Measurements from ENCODE around the gene BRD3OS.

The BRD3OS gene

DNA sequence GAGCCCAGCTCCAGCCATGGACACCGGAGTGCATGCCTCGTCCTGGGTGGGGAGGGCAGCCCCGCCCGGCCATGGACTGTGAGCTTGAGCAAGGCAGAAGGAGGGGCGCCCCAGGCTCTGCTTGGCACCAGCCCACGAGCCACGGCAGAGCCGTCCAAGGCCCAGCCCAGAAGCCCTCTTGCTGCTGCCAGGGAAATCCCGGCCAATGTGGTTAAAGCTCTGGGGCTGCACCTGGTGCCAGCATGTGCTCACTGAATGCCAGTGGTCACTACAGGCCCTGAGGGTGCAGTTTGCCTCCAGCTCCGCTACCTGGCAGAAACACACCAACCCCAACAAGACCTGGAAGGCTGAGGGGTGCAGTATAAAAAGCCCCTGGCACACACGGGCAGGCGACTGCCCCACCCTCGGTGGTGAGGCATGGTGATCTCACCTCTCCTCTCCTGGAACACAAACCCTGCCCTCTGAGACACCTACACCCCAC lies 30.7 kb downstream of the BRD3OS start:
- no peak overlapping the region for H3K4me3 ChIP-seq (ENCODE audit: low read depth, low read length)
- TF ChIP-seq CTCF (IDR thresholded peaks at IDR 0.05; ENCODE audit: low read depth, low read length): no peak

DNA sequence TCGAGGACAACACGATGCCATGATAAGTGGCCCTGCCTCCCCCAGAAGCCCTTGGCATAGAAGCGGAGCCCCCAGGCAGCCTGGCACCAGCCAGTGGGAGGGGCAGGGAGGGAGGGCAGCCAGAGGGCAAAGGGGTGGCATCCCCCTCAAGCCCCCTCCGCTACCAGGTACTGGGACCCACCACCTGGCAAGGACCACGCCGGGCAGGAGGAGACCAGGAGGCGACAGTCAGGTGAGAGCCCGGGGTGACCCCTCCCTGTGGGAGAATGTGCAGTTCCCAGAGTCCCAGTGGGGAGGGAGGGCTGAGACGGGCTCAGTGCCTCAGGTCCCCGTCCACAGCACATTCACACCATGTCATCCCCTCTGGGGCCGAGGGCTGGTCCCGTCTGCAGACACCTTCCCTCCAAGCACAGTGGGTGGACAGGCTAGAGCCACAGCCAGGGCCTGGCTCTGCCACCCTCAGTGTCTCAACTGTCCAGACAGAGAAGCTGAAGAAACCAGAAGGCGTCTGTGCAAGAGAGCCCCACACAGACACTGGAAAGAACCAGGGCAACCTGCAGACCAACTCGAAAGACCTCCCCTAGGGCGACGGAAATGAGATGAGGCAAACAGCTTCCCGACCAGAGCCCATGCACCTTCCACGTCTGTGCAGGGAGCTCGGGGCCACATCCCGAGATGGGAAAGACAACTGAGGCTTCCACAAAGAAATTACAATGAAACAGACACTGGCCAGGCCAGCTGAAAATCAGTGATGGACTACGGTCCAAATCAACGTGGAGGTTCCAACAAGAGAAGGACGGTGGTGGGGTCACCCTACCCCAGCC lies 31.4 kb downstream of the BRD3OS start:
- H3K4me3 ChIP-seq (ENCODE audit: low read depth, low read length): no peak overlapping the region
- TF ChIP-seq CTCF (IDR thresholded peaks at IDR 0.05; ENCODE audit: low read depth, low read length): no peak

DNA sequence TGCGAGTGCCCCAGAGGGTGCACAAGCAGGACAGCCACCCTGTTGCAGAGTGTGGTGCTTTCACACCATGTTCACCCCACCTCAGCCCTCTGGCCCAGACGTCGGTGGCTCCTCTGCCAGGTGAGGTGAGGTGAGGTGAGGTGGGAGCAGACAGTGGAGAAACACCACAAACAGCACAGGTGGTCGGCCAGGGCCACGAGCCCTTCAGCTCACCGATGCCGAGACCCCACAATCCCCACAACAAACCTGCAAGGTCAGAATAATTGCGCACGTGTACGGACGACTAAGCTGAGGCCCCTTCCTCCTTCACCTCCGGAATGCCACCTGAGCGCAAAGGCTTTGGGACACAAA lies 32.0 kb downstream of the BRD3OS start:
- no peak overlapping the region for H3K4me3 ChIP-seq (ENCODE audit: low read depth, low read length)
- TF ChIP-seq CTCF (IDR thresholded peaks at IDR 0.05; ENCODE audit: low read depth, low read length): no peak

- no peak overlapping the region for H3K4me3 ChIP-seq (ENCODE audit: low read depth, low read length)
- no peak for TF ChIP-seq CTCF (IDR thresholded peaks at IDR 0.05; ENCODE audit: low read depth, low read length)
These were observed 32.7 kb downstream of the BRD3OS start for GRCh38 chr9:134057751-134058701.

DNA sequence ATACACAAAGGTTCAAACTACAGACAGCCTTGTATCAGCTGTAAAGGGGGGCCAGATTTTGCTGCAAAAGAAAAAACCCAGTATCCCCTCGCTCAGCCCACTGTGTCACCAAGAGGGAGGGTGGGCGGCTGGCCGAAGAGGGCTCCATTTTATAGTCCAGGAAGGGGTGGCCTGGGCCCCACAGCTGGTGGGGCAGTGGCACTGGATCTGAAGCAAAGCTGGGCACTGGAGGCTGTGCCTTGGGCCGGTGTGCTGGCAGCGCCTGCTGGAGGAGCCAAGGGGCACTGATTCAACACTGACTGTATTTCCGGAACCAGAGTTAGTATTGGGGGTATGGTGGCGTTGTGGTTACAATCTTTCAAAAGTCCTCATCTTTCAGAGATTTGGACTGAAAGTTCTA lies 33.4 kb downstream of the BRD3OS start:
- no peak for TF ChIP-seq CTCF (IDR thresholded peaks at IDR 0.05; ENCODE audit: low read depth, low read length)
- H3K4me3 ChIP-seq (ENCODE audit: low read depth, low read length): no peak overlapping the region

GRCh38 chr9:134059188-134059641 lies 33.9 kb downstream of the BRD3OS start:
- no peak overlapping the region for H3K4me3 ChIP-seq (ENCODE audit: low read depth, low read length)
- TF ChIP-seq CTCF (IDR thresholded peaks at IDR 0.05; ENCODE audit: low read depth, low read length): no peak
